Choroid plexus epithelial cell (primary cell): ENCODE results near the gene WFIKKN1.

Source experiments
- DNase-seq: peaks from one replicate; pipeline ENCODE4 v3.0.0-alpha.2; 2010; ENCODE audit warnings: low read depth
- H3K4me3 ChIP-seq: 2 replicates; pipeline ENCODE4 v1.5.1; 2011; ENCODE audit warnings: low read depth, mild to moderate bottlenecking, control low read depth, low read length, moderate library complexity
- TF ChIP-seq, protein P1 (sequence below): conservative IDR thresholded peaks from 2 replicates; pipeline ENCODE4 v1.5.1; 2011; ENCODE audit warnings: low read depth, mild to moderate bottlenecking, control low read depth, inconsistent platforms, low read length, moderate library complexity

Gene WFIKKN1

DNA sequence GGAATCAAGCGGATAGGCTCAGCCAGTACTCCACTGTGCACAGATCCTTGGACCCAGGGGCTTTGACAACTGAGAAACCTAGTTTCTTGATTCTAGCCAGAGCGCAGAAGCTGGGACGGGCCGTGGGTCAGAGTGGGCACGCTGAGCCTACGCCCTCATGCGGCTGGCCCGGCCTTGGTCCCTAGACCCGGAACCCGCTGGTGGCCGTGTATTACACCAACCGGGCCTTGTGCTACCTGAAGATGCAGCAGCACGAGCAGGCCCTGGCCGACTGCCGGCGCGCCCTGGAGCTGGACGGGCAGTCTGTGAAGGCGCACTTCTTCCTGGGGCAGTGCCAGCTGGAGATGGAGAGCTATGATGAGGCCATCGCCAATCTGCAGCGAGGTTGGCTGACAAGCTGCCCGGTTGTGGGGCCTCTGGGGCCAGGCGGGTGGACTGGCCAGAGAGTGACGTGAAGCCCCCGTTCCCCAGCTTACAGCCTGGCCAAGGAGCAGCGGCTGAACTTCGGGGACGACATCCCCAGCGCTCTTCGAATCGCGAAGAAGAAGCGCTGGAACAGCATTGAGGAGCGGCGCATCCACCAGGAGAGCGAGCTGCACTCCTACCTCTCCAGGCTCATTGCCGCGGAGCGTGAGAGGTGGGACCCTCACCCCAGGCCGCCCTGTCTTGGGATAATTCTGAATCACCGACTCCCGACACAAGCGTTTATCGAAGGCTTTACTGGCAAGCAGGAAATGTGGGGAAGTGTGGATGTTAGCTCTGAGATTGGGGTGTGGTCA, 50.4 kb downstream of the WFIKKN1 start:
- TF ChIP-seq, protein P1, sequence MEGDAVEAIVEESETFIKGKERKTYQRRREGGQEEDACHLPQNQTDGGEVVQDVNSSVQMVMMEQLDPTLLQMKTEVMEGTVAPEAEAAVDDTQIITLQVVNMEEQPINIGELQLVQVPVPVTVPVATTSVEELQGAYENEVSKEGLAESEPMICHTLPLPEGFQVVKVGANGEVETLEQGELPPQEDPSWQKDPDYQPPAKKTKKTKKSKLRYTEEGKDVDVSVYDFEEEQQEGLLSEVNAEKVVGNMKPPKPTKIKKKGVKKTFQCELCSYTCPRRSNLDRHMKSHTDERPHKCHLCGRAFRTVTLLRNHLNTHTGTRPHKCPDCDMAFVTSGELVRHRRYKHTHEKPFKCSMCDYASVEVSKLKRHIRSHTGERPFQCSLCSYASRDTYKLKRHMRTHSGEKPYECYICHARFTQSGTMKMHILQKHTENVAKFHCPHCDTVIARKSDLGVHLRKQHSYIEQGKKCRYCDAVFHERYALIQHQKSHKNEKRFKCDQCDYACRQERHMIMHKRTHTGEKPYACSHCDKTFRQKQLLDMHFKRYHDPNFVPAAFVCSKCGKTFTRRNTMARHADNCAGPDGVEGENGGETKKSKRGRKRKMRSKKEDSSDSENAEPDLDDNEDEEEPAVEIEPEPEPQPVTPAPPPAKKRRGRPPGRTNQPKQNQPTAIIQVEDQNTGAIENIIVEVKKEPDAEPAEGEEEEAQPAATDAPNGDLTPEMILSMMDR: peak; percentile 21
- peak; percentile 40 for DNase-seq
- H3K4me3 ChIP-seq: peak overlapping the region; percentile 82

DNA sequence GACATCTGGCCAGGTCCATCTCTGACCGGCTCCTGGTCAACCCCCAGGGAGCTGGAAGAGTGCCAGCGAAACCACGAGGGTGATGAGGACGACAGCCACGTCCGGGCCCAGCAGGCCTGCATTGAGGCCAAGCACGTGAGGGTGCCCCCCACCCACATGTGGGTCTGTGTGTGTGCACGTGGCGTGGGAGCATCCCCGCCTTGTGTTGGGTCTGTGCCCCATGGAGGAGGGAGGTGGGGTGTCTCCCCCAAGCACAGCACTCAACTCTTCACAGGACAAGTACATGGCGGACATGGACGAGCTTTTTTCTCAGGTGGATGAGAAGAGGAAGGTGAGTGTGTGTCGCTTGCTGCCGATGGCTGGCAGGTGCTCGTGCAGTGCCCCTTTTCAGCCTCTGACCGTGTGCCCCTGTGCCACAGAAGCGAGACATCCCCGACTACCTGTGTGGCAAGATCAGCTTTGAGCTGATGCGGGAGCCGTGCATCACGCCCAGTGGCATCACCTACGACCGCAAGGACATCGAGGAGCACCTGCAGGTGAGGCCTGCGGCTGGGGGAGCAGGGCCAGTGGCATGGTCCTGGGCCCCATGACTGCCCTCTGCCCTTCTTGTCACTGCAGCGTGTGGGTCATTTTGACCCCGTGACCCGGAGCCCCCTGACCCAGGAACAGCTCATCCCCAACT, 51.1 kb downstream of the WFIKKN1 start:
- DNase-seq: peak; percentile 66
- TF ChIP-seq, protein P1: no peak
- H3K4me3 ChIP-seq: peak overlapping the region; percentile 82

DNA sequence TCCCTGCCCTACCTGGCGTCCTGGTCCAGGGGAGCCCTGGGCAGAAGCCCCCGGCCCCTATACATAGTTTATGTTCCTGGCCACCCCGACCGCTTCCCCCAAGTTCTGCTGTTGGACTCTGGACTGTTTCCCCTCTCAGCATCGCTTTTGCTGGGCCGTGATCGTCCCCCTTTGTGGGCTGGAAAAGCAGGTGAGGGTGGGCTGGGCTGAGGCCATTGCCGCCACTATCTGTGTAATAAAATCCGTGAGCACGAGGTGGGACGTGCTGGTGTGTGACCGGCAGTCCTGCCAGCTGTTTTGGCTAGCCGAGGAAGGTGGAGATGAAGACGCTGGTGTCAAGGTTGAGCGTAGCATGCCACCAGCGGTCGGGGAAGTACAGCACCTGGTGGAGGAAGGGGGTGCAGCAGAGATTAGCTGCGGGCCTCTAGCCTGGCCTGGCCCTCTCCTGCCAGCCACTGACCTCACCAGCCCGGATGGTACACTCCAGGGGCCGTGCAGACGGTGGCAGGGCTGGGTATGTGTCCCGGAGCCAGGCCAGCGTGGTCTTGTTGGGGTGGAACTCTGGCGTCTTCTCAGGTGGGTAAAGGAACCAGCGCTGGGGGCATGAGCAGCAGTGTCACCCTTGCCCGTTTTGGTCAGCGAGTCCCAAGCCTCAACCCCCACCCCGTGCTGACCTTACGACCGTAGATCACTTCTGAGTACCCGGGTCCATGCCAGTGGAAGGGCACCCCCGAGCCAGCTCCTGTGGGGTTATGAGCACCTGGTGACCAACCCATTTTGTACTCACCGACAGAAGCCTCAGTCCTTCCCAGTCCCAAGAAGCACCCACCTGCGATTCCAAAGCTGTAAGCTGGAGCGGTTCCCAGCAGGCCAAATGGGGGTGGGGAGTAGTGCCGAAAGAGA, 52.0 kb downstream of the WFIKKN1 start:
- peak overlapping the region; percentile 69 for H3K4me3 ChIP-seq
- no peak for DNase-seq
- TF ChIP-seq, protein P1: no peak

DNA sequence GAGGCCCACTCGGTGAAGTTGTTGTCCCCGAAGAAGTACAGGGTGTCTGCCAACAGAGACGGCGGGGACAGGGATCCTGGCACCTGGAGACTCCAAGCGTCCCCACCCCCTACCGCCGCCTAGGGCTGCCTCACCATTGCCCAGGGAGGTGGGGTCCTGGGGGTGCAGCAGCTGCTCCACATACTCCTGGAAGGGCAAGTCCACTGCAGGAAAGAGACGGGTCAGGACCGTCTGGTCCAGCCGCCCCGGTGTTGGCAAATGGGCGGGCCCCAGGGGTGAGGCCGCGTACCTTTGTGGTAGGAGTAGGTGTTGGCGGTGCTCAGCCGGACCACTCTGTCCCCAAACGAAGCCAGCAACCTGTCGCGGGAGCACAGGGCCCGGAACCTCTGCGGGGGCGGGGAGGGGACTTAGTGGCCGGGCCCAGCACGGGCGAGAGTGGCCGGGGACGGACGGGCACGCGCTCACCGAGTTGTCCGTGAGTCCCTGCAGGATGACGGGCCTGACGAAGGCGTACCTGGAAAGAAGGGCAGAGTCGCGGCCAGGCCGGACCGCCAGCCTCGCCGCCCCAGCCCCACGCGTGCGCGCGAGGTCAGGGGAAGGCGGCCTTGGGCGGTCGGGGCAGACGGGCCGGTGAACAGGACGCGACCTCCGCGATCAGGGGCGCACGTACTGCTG, 52.7 kb downstream of the WFIKKN1 start:
- no peak for DNase-seq
- TF ChIP-seq, protein P1: no peak
- peak overlapping the region; percentile 69 for H3K4me3 ChIP-seq
